ENCODE data around the gene JAZF1. TPM values are rescaled to one million over a fixed set of nuclear protein-coding genes. Genes with fewer than 3 reads are reported as not detected.
"Not testable (repeated sequence)": the region's sequence is repeated elsewhere in the genome, so short reads cannot be mapped to it uniquely, and the experiment has no call there.

JAZF1 gene
- total RNA-seq, 1 donor from 2014 or later, result 3.6 TPM

GRCh38 chr7:28018446-28018845, 162.1 kb downstream of the JAZF1 start:
- TF ChIP-seq, protein P1, sequence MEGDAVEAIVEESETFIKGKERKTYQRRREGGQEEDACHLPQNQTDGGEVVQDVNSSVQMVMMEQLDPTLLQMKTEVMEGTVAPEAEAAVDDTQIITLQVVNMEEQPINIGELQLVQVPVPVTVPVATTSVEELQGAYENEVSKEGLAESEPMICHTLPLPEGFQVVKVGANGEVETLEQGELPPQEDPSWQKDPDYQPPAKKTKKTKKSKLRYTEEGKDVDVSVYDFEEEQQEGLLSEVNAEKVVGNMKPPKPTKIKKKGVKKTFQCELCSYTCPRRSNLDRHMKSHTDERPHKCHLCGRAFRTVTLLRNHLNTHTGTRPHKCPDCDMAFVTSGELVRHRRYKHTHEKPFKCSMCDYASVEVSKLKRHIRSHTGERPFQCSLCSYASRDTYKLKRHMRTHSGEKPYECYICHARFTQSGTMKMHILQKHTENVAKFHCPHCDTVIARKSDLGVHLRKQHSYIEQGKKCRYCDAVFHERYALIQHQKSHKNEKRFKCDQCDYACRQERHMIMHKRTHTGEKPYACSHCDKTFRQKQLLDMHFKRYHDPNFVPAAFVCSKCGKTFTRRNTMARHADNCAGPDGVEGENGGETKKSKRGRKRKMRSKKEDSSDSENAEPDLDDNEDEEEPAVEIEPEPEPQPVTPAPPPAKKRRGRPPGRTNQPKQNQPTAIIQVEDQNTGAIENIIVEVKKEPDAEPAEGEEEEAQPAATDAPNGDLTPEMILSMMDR (conservative IDR thresholded peaks at IDR 0.05; ENCODE audit: low read depth, low read length), result no peak
- no peak for DNase-seq (ENCODE audit: low read depth)
- H3K4me3 ChIP-seq (ENCODE audit: low read depth, low read length), result no peak overlapping the region

GRCh38 chr7:28018020-28018419, 162.6 kb downstream of the JAZF1 start:
- no peak overlapping the region for H3K4me3 ChIP-seq (ENCODE audit: low read depth, low read length)
- TF ChIP-seq, protein P1 (conservative IDR thresholded peaks at IDR 0.05; ENCODE audit: low read depth, low read length), result no peak
- no peak for DNase-seq (ENCODE audit: low read depth)

GRCh38 chr7:28017372-28017771, 163.2 kb downstream of the JAZF1 start:
- TF ChIP-seq, protein P1 (conservative IDR thresholded peaks at IDR 0.05; ENCODE audit: low read depth, low read length), result no peak
- H3K4me3 ChIP-seq (ENCODE audit: low read depth, low read length), result no peak overlapping the region
- peak; percentile 38 for DNase-seq (ENCODE audit: low read depth)

GRCh38 chr7:28016297-28016696, 164.3 kb downstream of the JAZF1 start:
- TF ChIP-seq, protein P1 (conservative IDR thresholded peaks at IDR 0.05; ENCODE audit: low read depth, low read length), result no peak
- no peak overlapping the region for H3K4me3 ChIP-seq (ENCODE audit: low read depth, low read length)
- no peak for DNase-seq (ENCODE audit: low read depth)

DNA sequence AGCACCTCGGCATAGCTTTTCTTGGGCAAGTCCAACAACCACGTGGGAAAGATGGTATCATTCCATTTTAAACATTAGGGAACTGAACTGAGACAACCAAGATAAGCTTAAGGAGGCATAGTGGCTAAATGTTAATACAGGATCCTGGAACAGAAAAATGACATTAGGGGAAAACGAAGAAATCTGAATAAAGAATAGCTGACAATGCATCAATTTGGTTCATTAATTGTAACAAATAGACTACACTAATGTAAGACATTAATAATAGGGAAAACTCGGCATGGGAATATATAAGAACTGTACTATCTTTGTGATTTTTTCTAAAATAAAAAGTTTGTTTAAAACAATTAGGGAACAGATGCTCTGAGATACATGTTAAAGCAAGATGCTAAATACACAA, 165.4 kb downstream of the JAZF1 start:
- no peak overlapping the region for H3K4me3 ChIP-seq (ENCODE audit: low read depth, low read length)
- TF ChIP-seq, protein P1 (conservative IDR thresholded peaks at IDR 0.05; ENCODE audit: low read depth, low read length), result no peak
- DNase-seq (ENCODE audit: low read depth), result no peak

DNA sequence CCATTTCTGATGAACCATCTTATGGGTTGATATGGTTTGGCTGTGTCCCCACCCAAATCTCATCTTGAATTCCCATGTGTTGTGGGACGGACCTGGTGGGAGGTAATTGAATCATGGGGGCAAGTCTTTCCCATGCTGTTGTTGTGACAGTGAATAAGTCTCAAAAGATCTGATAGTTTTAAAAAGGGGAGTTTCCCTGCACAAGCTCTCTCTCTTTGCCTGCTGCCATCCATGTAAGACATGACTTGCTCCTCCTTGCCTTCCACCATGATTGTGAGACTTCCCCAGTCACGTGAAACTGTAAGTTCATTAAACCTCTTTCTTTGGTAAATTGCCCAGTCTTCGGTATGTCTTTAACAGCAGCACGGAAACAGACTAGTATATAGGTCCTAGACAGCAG, 166.3 kb downstream of the JAZF1 start:
- H3K4me3 ChIP-seq (ENCODE audit: low read depth, low read length); DNase-seq (ENCODE audit: low read depth): not testable (repeated sequence)

- TF ChIP-seq, protein P1 (conservative IDR thresholded peaks at IDR 0.05; ENCODE audit: low read depth, low read length), result no peak
- DNase-seq (ENCODE audit: low read depth), result no peak
- H3K4me3 ChIP-seq (ENCODE audit: low read depth, low read length), result no peak overlapping the region
Measured at GRCh38 chr7:28013441-28013840, 167.2 kb downstream of the JAZF1 start.

GRCh38 chr7:28013019-28013418, 167.6 kb downstream of the JAZF1 start:
- no peak overlapping the region for H3K4me3 ChIP-seq (ENCODE audit: low read depth, low read length)
- TF ChIP-seq, protein P1 (conservative IDR thresholded peaks at IDR 0.05; ENCODE audit: low read depth, low read length), result no peak
- no peak for DNase-seq (ENCODE audit: low read depth)
